HG03097 (cell line): ENCODE data around the gene TSHB.
"Not testable (repeated sequence)": the region's sequence is repeated elsewhere in the genome, so short reads cannot be mapped to it uniquely, and the experiment has no call there.

Source experiments
- ATAC-seq: cut with Tn5 transposase; IDR thresholded peaks from one replicate; pipeline ENCODE4 v1.9.1; 2021; ENCODE audit not compliant: unreplicated experiment, low FRiP score

Gene TSHB

GRCh38 chr1:115029526-115029925 lies at the start of gene TSHB:
Gene TSHB, plus strand, starts transcription at chr1:115029826. Its CDS starts 3,537 bp downstream, at chr1:115033363.
- ATAC-seq = no peak

- no peak for ATAC-seq
Observed at GRCh38 chr1:114982251-114982650, 47.4 kb upstream of the TSHB start.

GRCh38 chr1:114986286-114986685 lies 43.3 kb upstream of the TSHB start:
- ATAC-seq = no peak

- ATAC-seq = no peak
Observed at GRCh38 chr1:114988095-114988494, 41.5 kb upstream of the TSHB start.

GRCh38 chr1:114997510-114998289 lies 31.9 kb upstream of the TSHB start:
- ATAC-seq = no peak

- ATAC-seq = no peak
Observed at GRCh38 chr1:115006191-115006590, 23.4 kb upstream of the TSHB start.

- no peak for ATAC-seq
Observed at GRCh38 chr1:115012006-115012405, 17.6 kb upstream of the TSHB start.

GRCh38 chr1:115012434-115012833 lies 17.2 kb upstream of the TSHB start:
- ATAC-seq = no peak

- no peak for ATAC-seq
Observed at GRCh38 chr1:115013792-115014191, 15.8 kb upstream of the TSHB start.

GRCh38 chr1:115019549-115019948 lies 10.1 kb upstream of the TSHB start:
- ATAC-seq = not testable (repeated sequence)

GRCh38 chr1:115021145-115021544 lies 8.5 kb upstream of the TSHB start:
- ATAC-seq = no peak

- no peak for ATAC-seq
Observed at GRCh38 chr1:115023593-115023992, 6.0 kb upstream of the TSHB start.

GRCh38 chr1:115031595-115031994 lies 2.0 kb downstream of the TSHB start:
- no peak for ATAC-seq

GRCh38 chr1:115035652-115036051 lies 6.0 kb downstream of the TSHB start:
- no peak for ATAC-seq

GRCh38 chr1:115036814-115037507 lies 7.3 kb downstream of the TSHB start:
- no peak for ATAC-seq

GRCh38 chr1:115040501-115040900 lies 10.9 kb downstream of the TSHB start:
- no peak for ATAC-seq

GRCh38 chr1:115041654-115042053 lies 12.0 kb downstream of the TSHB start:
- ATAC-seq = no peak

- ATAC-seq = no peak
Observed at GRCh38 chr1:115046751-115047150, 17.1 kb downstream of the TSHB start.

GRCh38 chr1:115051850-115052249 lies 22.2 kb downstream of the TSHB start:
- ATAC-seq = no peak

- peak; percentile 61 for ATAC-seq
Observed at GRCh38 chr1:115052454-115053083, 22.9 kb downstream of the TSHB start.

GRCh38 chr1:115056395-115056798 lies 26.8 kb downstream of the TSHB start:
- no peak for ATAC-seq
